ENCODE results near the gene COG8. TPM values are rescaled to one million over a fixed set of nuclear protein-coding genes. Genes with fewer than 3 reads are reported as not detected.
A peak's percentile ranks its signal among the peaks of the same experiment; 100 is the strongest.

The COG8 gene
- total and polyA plus RNA-seq, 9 of the 15 experiments (the other 6 are each of a cell fraction or from before 2014, with no cell fraction given) = 3.7 to 42.6 (median 30.1) TPM

GRCh38 chr16:69330286-69331109, 8.9 kb downstream of the COG8 start, which contains the start of gene PDF (continued):
- TF ChIP-seq ZNF592 (IDR thresholded peaks at IDR 0.05) (peak; percentile 76), FOXJ2 (tag; IDR thresholded peaks at IDR 0.05) (no peak), ZBTB1 (CRISPR knock-in tag; IDR thresholded peaks at IDR 0.05; ENCODE audit: borderline replicate concordance, low read depth) (peak; percentile 69), E4F1 (CRISPR knock-in tag; IDR thresholded peaks at IDR 0.05; ENCODE audit: borderline replicate concordance) (no peak), DLX4 (CRISPR knock-in tag; IDR thresholded peaks at IDR 0.05) (no peak), ATF2 (CRISPR knock-in tag; IDR thresholded peaks at IDR 0.05) (no peak), UBTF (IDR thresholded peaks at IDR 0.05; ENCODE audit: borderline replicate concordance in 1 of 2, low read depth in 2 of 2, low read length in 2 of 2) (peak; percentile 80 to 89; a peak in 2 of 4 replicates), ZBTB8A (IDR thresholded peaks at IDR 0.05; ENCODE audit: partially characterized antibody) (no peak), KDM5B (IDR thresholded peaks at IDR 0.05; ENCODE audit: insufficient replicate concordance, low read depth, low read length) (peak; percentile 72), CCNT2 (IDR thresholded peaks at IDR 0.05; ENCODE audit: borderline replicate concordance, extremely low read depth, insufficient read length, low read depth, low read length) (peak; percentile 95), CBFA2T2 (conservative IDR thresholded peaks at IDR 0.05) (no peak)

All from K562 (cell line).